Activated naive CD8-positive, alpha-beta T cell treated with anti-CD3 and anti-CD28 coated beads, Interleukin-2, amount 50 U/mL, for 16 hours (primary cell): ENCODE data around the gene HOXA7.

ENCODE experiments used
- DNase-seq: peaks from one replicate; pipeline ENCODE4 v3.0.0-alpha.2; 2020; ENCODE audit warnings: low read depth, low spot score

Gene HOXA7

GRCh38 chr7:27159266-27160144 lies 3.0 kb upstream of the HOXA7 start:
- DNase-seq, result no peak

GRCh38 chr7:27158436-27159265 lies 2.2 kb upstream of the HOXA7 start:
- DNase-seq, result no peak

DNA sequence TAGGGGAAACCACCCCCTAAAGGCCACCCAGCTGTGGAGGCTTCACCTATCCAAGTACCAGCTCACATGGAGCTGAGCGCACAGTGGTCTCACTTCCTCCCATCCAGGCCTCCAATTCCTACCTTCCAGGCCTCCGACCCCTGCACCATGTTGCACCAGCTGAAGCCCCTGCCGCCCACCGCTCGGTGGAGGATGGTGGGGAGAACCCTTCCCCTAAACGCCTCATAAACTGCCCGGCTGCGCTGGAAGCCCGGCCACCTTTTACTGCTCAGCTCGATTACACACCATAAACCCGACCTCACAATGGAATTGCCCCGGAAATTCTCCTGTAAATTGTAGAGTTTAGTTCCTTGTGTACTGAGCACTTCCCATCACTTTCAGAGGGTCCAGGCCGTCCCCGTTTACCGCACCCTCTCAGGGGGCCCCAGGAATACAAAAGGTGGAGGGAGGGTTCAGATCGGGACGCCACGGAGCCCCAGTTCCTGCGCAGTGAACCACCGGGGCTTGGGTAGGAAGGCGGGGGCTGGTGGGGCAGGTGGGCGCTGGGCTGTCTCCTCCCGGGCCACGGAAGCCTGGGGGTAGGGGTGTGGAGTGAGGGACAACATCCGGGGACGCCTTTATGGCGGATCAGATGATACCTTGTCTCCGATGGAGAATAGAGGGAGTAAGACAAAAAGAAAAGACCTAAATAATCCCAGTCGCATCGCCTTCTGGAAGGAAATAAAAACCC lies 1.4 kb upstream of the HOXA7 start:
- DNase-seq, result no peak

- DNase-seq, result no peak
These were observed 634 bp upstream of the HOXA7 start for GRCh38 chr7:27156916-27157701.

DNA sequence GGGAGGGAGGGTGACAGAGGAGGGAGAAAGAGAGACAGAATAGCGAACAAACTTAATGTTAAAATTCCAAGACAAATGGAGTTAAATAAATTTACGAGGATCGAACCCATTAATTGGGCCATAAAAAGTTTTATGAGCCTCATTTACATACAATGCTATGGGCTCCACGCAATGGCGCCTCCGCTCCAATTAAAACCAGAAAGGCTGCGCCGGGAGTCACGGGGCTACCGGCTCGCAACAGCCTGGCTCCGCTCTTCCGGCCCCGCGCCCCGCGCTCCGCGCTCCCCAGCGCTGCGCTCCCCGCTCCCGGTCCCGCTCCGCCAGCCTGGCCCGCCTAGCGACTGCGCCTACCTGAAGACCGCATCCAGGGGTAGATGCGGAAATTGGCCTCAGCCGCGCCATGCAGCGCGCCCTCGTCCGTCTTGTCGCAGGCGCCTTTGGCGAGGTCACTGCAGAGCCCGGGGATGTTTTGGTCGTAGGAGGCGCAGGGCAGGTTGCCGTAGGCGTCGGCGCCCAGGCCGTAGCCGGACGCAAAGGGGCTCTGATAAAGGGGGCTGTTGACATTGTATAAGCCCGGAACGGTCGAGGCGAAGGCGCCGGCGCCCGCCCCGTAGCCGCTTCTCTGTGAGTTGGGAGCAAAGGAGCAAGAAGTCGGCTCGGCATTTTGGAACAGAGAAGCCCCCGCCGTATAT lies 513 bp downstream of the HOXA7 start:
- no peak for DNase-seq

DNA sequence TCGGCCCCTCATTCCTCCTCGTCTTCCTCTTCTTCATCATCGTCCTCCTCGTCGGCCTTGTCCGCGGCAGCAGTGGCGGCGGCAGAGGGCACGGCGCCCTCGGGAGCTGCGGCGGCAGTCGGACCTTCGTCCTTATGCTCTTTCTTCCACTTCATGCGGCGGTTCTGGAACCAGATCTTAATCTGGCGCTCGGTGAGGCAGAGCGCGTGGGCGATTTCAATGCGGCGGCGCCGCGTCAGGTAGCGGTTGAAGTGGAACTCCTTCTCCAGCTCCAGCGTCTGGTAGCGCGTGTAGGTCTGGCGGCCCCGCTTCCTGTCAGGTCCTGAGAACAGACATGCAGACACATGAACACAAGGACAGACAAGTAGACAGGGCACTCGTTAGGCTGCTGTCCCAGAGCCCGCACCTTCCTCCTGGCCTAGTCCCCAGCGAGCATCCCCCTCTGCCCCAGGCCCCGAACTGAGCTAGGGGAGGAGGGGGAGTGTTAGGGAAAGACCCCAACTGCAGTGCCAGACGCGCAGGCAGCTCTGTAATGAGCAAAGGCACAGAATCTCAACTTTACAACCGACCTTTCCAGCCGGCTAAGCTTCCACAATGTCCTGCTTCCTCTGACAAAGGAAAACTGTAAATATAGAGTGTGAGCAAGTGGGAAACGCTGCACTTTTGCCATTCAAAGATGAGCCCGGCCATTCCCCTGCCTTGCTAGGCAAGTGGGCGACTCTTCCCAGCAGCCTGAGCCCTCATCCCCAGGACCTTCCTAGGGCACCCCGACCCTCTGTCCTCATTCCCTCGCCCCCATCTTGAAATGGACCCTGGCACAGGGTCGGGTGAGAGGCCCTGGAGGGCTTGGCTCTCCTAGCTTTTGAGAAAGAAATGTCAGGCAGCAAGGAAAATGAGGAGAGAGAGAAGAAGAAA lies 1.3 kb downstream of the HOXA7 start:
- DNase-seq, result no peak

GRCh38 chr7:27154369-27154768 lies 2.1 kb downstream of the HOXA7 start:
- DNase-seq, result no peak

DNA sequence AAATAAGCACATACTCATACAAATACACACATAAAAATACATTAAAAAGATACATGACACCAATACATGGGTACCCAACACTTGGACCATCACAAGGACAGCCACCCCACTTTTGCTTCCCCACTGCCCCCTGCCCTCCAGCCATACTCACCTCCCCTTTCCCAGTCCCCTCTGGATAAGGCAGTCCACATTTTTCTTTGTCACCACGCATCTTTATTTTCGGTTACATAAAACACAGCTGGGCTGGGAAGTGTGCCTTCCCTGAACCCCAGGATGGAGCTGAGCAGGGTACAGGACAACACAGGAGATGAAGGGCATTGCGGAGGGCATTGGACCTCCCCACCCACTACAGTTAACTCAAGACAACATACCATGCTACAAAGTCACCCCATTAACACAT lies 2.9 kb downstream of the HOXA7 start:
- no peak for DNase-seq

DNA sequence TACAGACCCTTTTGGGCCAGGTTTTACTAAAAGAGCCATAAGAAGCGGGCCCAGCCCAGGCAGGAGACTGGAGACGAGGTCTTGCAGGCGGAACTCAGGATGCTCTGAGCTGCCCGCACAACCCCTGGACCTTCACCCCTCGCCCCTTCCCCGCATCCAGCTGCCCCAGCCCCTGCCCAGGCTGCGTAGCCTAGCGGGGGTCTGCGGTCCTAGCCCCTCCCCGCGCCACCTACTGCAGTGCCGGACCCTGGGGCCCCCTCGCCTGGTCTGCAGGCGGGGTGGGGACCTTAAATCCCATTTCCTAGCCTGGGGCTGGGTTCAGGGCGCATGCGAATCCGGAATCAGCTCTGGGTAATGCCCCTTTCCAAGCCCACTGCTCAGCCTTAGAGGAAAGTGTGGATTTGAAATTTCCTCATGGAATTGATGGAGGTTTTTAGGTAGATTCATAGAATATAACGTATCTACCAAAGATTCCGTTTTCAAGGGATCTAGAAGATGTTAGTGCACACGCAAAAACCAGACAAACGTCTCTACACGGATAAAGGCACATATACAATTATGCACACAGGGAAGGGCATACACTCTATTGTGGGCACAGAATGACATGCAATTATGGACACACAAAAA lies 3.5 kb downstream of the HOXA7 start:
- no peak for DNase-seq

- no peak for DNase-seq
These were observed 4.3 kb downstream of the HOXA7 start, which contains the start of gene HOXA3 for GRCh38 chr7:27151931-27152815. Gene HOXA3 (minus strand): TSS chr7:27152583. CDS start chr7:27110640, 41,943 bp downstream.

- DNase-seq, result no peak
These were observed 5.0 kb downstream of the HOXA7 start for GRCh38 chr7:27151341-27151930.

DNA sequence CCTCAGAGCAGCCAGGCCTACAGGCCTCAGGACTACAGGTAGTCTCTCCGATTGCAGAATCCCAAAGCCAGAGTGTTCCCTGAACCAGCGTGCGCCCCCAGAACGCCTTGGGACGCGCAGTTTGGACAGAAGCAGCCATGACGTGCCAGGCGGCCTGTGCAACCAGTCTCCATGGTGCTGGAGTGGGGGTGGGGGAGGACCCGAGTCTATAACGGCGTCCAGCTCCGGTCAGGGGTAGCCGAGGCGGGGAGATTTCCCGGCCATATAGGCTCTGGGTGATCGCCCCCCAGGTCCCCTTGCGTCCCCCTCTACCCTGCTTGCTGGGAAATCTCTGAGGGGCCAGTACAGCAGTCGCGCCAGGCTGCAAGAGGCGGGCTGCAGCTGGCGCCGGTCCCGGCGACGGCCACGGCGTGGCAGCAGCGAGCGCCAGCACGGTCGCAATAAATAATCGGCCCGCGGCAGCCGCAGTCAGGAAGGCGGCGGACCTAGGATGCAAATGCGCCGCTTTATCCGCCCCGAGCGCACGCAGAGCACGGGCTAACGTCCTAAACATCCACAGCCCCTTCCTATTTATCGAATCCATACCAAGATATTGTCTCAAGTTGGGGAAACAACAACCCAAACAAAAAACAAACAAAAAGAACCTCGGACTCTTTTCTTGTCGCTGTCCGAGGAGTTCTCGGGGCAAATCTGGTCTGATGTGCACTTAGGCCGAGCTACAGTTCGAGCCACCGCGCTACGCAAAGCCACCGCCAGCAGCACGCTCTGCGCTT lies 5.7 kb downstream of the HOXA7 start:
- no peak for DNase-seq

DNA sequence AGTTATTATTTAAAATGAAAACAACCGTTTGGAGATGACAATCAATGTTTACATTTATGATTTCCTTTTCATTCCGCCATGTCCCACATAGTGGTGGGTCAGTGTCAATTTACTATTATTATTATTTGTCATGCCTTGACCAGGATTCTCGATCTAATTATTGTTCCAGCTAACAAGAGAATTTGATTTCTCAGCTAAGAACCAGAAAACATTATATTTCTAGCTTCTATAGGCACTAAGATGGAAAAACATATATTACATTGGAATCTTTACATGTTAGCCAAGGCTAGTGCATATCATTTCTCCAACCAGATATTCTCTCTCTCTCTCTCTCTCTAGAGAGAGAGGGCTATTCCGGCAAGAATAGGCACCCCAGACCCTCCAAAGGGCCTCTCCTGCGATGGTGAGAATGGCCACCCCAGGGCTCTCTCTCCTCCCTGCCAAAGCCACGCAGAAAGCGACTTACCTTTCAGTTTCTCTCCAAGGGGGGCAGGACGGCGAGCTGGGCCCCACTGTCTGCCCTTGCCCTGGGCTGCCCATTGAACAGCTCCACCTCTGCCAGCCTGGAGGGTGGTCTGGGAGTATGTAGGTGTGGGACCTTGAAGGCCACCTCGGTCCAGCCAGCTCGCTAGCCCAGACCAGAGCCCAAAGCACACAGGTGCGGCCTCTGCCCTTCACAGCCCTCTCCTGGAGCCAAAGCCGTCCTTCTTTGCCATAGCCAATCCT lies 6.5 kb downstream of the HOXA7 start:
- DNase-seq, result no peak

- DNase-seq, result no peak
These were observed 7.5 kb downstream of the HOXA7 start for GRCh38 chr7:27148756-27149641.
